SK-N-MC (cell line): ENCODE measurements around the gene DBF4.

Experiments used
- EZH2 ChIP-seq: fragments of 200-600 bp; sonication (generic); IDR thresholded peaks from one replicate; pipeline ENCODE4 v1.6.1; 2017; ENCODE audit warnings: antibody characterized with exemption
- POLR2AphosphoS5 ChIP-seq: IDR thresholded peaks from 2 replicates; pipeline ENCODE4 v1.6.1; 2012; ENCODE audit warnings: mild to moderate bottlenecking, low read depth, low read length, borderline replicate concordance

GRCh38 chr7:87850836-87851593, 25.3 kb upstream of the DBF4 start:
- TF ChIP-seq EZH2 (no peak), POLR2AphosphoS5 (no peak)
